Measurements from ENCODE around the gene UBA3.

- TF ChIP-seq CTCF (IDR thresholded peaks at IDR 0.05) (no peak), ZFX (IDR thresholded peaks at IDR 0.05; ENCODE audit: borderline replicate concordance) (no peak)
Measured at GRCh38 chr3:69085833-69086722, 5.9 kb upstream of the UBA3 start.
